ENCODE results near the gene SLC17A3. TPM values are rescaled to one million over a fixed set of nuclear protein-coding genes. Genes with fewer than 3 reads are reported as not detected.

SLC17A3 gene
- total RNA-seq, 4 donors from 2014 or later, result not detected

DNA sequence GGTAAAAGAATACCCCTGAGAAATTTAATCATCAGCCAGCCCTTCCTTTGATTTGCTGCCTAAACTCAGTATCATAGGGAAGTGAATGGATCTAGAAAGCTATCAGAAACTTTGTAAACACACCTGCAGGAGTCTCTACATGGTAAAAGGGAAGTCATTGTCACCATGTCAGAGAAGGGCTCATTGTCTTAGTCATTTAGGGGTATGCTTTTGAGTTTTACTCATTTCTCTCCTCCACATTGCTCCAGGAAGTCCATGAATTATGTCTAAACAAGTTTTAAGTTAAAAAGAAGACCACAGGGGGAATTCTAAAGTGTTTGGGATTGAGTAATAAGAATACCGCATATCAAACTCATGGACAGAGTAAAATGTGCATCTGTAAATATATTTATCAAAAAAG, 44.7 kb downstream of the SLC17A3 start:
- TF ChIP-seq, protein P1, sequence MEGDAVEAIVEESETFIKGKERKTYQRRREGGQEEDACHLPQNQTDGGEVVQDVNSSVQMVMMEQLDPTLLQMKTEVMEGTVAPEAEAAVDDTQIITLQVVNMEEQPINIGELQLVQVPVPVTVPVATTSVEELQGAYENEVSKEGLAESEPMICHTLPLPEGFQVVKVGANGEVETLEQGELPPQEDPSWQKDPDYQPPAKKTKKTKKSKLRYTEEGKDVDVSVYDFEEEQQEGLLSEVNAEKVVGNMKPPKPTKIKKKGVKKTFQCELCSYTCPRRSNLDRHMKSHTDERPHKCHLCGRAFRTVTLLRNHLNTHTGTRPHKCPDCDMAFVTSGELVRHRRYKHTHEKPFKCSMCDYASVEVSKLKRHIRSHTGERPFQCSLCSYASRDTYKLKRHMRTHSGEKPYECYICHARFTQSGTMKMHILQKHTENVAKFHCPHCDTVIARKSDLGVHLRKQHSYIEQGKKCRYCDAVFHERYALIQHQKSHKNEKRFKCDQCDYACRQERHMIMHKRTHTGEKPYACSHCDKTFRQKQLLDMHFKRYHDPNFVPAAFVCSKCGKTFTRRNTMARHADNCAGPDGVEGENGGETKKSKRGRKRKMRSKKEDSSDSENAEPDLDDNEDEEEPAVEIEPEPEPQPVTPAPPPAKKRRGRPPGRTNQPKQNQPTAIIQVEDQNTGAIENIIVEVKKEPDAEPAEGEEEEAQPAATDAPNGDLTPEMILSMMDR (IDR thresholded peaks at IDR 0.05), result no peak
- no peak for TF ChIP-seq POLR2A (IDR thresholded peaks at IDR 0.05)
- no peak overlapping the region for H3K4me3 ChIP-seq (replicated peaks in 1 of 3)
- 93 to 97% methylated on average over 1 of the region's 1 CpG for WGBS, 2 donors
- H3K4me1 ChIP-seq, result peaks cover 0 to 16% of the 10 kb centered on the region in 2 donors
- DNase-seq, result no peak
- H3K27me3 ChIP-seq, result no peaks in the 10 kb centered on the region
- no peaks in the 10 kb centered on the region for H3K36me3 ChIP-seq
- H3K9me3 ChIP-seq, result no peaks in the 10 kb centered on the region
- intact Hi-C loops (cut with DNase I), result no loop called here
- no peak overlapping the region for H3K27ac ChIP-seq

DNA sequence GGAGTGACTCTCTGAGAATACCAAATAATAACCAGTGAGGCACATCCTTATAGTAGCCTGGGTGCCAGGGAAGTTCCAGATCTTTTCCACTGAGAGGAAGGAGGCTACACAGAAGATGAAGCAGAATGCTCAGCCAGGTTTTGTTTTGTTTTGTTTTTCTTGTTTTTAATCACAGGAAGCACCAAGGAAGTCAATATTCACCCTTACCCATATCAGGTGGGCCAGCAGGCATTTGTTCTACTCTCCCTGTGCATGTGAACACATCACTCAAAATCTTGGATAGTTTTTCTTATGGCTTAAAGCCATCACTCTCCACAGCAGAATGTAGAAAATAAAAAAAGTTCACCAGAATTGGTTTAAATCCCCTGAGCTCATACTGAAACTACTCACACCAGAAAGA, 52.7 kb downstream of the SLC17A3 start:
- no peaks in the 10 kb centered on the region for H3K9me3 ChIP-seq
- H3K27ac ChIP-seq, result no peak overlapping the region
- H3K27me3 ChIP-seq, result no peaks in the 10 kb centered on the region
- TF ChIP-seq POLR2A (IDR thresholded peaks at IDR 0.05), result no peak
- TF ChIP-seq, protein P1 (IDR thresholded peaks at IDR 0.05), result no peak
- intact Hi-C loops (cut with DNase I), result no loop called here
- no peak overlapping the region for H3K4me3 ChIP-seq (replicated peaks in 1 of 3)
- no peaks in the 10 kb centered on the region for H3K4me1 ChIP-seq
- DNase-seq, result no peak
- no peaks in the 10 kb centered on the region for H3K36me3 ChIP-seq

DNA sequence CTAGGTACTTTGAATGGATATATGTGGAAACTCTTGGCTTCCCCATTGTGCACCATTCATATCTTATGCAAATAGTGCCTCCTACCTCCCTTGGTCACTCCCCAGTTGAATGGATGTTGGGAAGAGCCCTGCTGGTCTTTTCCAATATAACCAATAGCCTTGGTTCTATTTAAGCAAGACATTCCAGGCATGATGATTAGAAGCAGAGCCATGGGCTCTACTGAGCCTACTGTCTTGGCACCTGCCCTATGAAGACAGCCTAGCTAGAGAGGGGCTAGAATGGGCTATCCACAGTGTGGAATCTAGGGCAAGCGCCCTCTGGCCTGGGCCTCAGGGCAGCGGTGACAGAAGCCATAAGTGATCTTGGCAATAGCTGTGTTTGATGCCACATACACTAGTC, 57.8 kb downstream of the SLC17A3 start:
- Histone ChIP-seq H3K4me3 (replicated peaks in 1 of 3) (no peak overlapping the region), H3K4me1 (no peaks in the 10 kb centered on the region), H3K27ac (no peak overlapping the region), H3K9me3 (no peaks in the 10 kb centered on the region), H3K27me3 (no peaks in the 10 kb centered on the region), H3K36me3 (no peaks in the 10 kb centered on the region)
- 97 to 98% methylated on average over 2 of the region's 2 CpGs for WGBS, 2 donors
- no peak for DNase-seq
- TF ChIP-seq, protein P1 (IDR thresholded peaks at IDR 0.05), result no peak
- TF ChIP-seq POLR2A (IDR thresholded peaks at IDR 0.05), result no peak
- intact Hi-C loops (cut with DNase I), result no loop called here

DNA sequence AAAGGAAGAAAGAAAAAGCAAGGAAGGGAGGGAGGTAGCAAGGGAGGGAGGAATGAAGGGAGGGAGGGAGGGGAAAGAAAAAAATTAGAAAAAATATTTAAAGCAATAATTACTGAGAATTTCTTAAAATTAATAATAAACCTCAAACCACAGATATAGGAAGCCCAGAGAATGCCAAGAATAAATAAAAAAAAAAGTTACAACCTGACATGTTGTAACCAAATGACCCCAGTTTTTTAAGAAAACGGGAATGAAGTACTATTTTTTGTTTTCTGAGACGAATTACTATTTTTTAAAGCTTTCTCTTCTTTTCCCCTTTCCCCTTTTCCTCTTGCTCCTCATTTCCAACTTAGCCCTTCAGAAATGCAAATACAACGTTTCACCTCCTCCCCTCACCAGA, 58.8 kb downstream of the SLC17A3 start:
- Histone ChIP-seq H3K27ac (no peak overlapping the region), H3K9me3 (no peaks in the 10 kb centered on the region), H3K4me1 (no peaks in the 10 kb centered on the region), H3K36me3 (no peaks in the 10 kb centered on the region), H3K4me3 (replicated peaks in 1 of 3) (no peak overlapping the region), H3K27me3 (no peaks in the 10 kb centered on the region)
- WGBS, 2 donors, result 64 to 70% methylated on average over 3 of the region's 3 CpGs
- DNase-seq, result no peak
- TF ChIP-seq, protein P1 (IDR thresholded peaks at IDR 0.05), result no peak
- TF ChIP-seq POLR2A (IDR thresholded peaks at IDR 0.05), result no peak
- intact Hi-C loops (cut with DNase I), result no loop called here

DNA sequence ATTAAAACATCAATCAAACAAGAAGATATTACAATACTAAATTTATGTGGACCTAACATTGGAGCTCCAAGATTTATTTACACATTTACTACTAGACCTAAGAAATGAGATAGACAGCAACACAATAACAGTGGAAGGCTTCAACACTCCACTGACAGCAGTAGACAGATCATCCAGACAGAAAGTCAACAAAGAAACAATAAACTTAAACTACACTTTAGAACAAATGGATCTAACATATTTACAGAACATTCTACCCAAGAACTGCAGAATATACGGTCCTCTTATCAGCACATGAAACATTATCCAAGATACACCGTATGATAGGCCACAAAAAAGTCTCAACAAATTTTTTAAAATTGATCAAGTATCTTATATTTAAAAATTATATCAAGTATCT, 69.2 kb downstream of the SLC17A3 start:
- H3K4me3 ChIP-seq (replicated peaks in 1 of 3), result no peak overlapping the region
- intact Hi-C loops (cut with DNase I), result no loop called here
- H3K27ac ChIP-seq, result no peak overlapping the region
- 96% methylated on average over 2 of the region's 2 CpGs for WGBS, 2 donors
- H3K27me3 ChIP-seq, result no peaks in the 10 kb centered on the region
- H3K9me3 ChIP-seq, result no peaks in the 10 kb centered on the region
- DNase-seq, result no peak
- H3K36me3 ChIP-seq, result no peaks in the 10 kb centered on the region
- TF ChIP-seq, protein P1 (IDR thresholded peaks at IDR 0.05), result no peak
- no peak for TF ChIP-seq POLR2A (IDR thresholded peaks at IDR 0.05)
- no peaks in the 10 kb centered on the region for H3K4me1 ChIP-seq
